Spleen (tissue), 7 donors: ENCODE measurements around the gene LMO4.

Experiments
- POLR2A ChIP-seq, 3 donors: fragments of 450-650 bp; IDR thresholded peaks; one replicate each; pipeline ENCODE4 v1.5.1; 2017; ENCODE audit warnings: antibody characterized with exemption in 3 of 3, mild to moderate bottlenecking in 1 of 3
- TF ChIP-seq, protein P1 (sequence below), 11 experiments: fragments of 200-600 bp in 7 of 11; fragments of 450-650 bp in 4 of 11; sonication (generic) in 4 of 11; IDR thresholded peaks in 8 of 11; conservative IDR thresholded peaks in 3 of 11; 1 replicate in 7 of 11; 2 replicates in 4 of 11; pipeline versions ENCODE4 v1.4.0 to v1.8.0; 2016 to 2021; ENCODE audit warnings: antibody characterized with exemption in 11 of 11, inconsistent platforms in 4 of 11, mild to moderate bottlenecking in 1 of 11
- donor health status: DM: no; HTN: no; CAD: no; lungs with moderate emphysema.
- donor health status: DM: no; HTN: no; CAD: no.
- donor health status: DM: no; HTN: no; CAD: no.

DNA sequence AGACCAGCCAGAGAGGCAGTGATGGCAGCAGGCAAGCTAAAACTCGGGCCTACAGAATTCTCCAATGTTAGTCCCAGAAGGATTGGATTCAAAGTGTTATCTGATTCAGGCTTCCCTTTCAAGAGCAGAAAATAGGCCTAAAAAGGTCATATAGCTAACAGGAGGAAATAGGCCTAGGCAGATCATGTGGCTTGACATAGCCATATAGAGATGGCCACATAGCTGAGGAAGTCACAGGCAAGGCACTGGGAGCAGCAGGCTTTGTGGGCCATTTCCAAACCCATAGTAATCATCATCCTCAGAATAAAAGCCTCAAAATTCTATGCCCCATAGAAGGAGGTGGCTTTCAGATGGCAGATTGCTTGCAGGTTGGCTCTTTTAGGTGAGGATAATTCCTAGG, 29.0 kb upstream of the LMO4 start:
- TF ChIP-seq, protein P1, sequence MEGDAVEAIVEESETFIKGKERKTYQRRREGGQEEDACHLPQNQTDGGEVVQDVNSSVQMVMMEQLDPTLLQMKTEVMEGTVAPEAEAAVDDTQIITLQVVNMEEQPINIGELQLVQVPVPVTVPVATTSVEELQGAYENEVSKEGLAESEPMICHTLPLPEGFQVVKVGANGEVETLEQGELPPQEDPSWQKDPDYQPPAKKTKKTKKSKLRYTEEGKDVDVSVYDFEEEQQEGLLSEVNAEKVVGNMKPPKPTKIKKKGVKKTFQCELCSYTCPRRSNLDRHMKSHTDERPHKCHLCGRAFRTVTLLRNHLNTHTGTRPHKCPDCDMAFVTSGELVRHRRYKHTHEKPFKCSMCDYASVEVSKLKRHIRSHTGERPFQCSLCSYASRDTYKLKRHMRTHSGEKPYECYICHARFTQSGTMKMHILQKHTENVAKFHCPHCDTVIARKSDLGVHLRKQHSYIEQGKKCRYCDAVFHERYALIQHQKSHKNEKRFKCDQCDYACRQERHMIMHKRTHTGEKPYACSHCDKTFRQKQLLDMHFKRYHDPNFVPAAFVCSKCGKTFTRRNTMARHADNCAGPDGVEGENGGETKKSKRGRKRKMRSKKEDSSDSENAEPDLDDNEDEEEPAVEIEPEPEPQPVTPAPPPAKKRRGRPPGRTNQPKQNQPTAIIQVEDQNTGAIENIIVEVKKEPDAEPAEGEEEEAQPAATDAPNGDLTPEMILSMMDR (IDR thresholded peaks at IDR 0.05 in 8 of 11, conservative IDR thresholded peaks at IDR 0.05 in 3 of 11) = no peak
- TF ChIP-seq POLR2A (IDR thresholded peaks at IDR 0.05) = no peak
